ENCODE results near the gene PKN2. TPM values are rescaled to one million over a fixed set of nuclear protein-coding genes. Genes with fewer than 3 reads are reported as not detected.

The PKN2 gene
- total RNA-seq, 1 donor from 2014 or later: 29.7 TPM

GRCh38 chr1:88726697-88727096 lies 42.6 kb downstream of the PKN2 start:
- DNase-seq (ENCODE audit: missing footprints): no peak
- intact Hi-C loops (cut with DNase I): no loop called here
- ATAC-seq: no peak

GRCh38 chr1:88727205-88727604 lies 43.1 kb downstream of the PKN2 start:
- DNase-seq (ENCODE audit: missing footprints) (no peak), ATAC-seq (no peak)
- intact Hi-C loops (cut with DNase I): no loop called here

GRCh38 chr1:88729297-88729696 lies 45.2 kb downstream of the PKN2 start:
- ATAC-seq: no peak
- intact Hi-C loops (cut with DNase I): no loop called here
- no peak for DNase-seq (ENCODE audit: missing footprints)

- intact Hi-C loops (cut with DNase I): no loop called here
- DNase-seq (ENCODE audit: missing footprints): no peak
- peak; percentile 34 for ATAC-seq
These were observed 46.1 kb downstream of the PKN2 start for GRCh38 chr1:88730132-88730675.

GRCh38 chr1:88730995-88731394 lies 46.9 kb downstream of the PKN2 start:
- intact Hi-C loops (cut with DNase I): no loop called here
- DNase-seq (ENCODE audit: missing footprints) (no peak), ATAC-seq (no peak)

GRCh38 chr1:88731475-88732269 lies 47.6 kb downstream of the PKN2 start:
- ATAC-seq (peak; percentile 59), DNase-seq (ENCODE audit: missing footprints) (no peak)
- intact Hi-C loops (cut with DNase I): no loop called here

GRCh38 chr1:88735382-88735781 lies 51.3 kb downstream of the PKN2 start:
- DNase-seq (ENCODE audit: missing footprints) (no peak), ATAC-seq (no peak)
- intact Hi-C loops (cut with DNase I): no loop called here

- ATAC-seq (no peak), DNase-seq (ENCODE audit: missing footprints) (no peak)
- intact Hi-C loops (cut with DNase I): no loop called here
These were observed 51.8 kb downstream of the PKN2 start for GRCh38 chr1:88735909-88736308.

- DNase-seq (ENCODE audit: missing footprints): no peak
- intact Hi-C loops (cut with DNase I): no loop called here
- peak; percentile 13 for ATAC-seq
These were observed 52.7 kb downstream of the PKN2 start for GRCh38 chr1:88736633-88737248.

GRCh38 chr1:88737338-88737927 lies 53.4 kb downstream of the PKN2 start:
- intact Hi-C loops (cut with DNase I): no loop called here
- no peak for DNase-seq (ENCODE audit: missing footprints)
- no peak for ATAC-seq

GRCh38 chr1:88740784-88741183 lies 56.7 kb downstream of the PKN2 start:
- intact Hi-C loops (cut with DNase I): no loop called here
- ATAC-seq (no peak), DNase-seq (ENCODE audit: missing footprints) (no peak)

- ATAC-seq (no peak), DNase-seq (ENCODE audit: missing footprints) (no peak)
- intact Hi-C loops (cut with DNase I): no loop called here
These were observed 57.3 kb downstream of the PKN2 start for GRCh38 chr1:88741413-88741812.

GRCh38 chr1:88742531-88742930 lies 58.5 kb downstream of the PKN2 start:
- ATAC-seq: no peak
- no peak for DNase-seq (ENCODE audit: missing footprints)
- intact Hi-C loops (cut with DNase I): no loop called here

GRCh38 chr1:88744142-88744541 lies 60.1 kb downstream of the PKN2 start:
- ATAC-seq: no peak
- DNase-seq (ENCODE audit: missing footprints): no peak
- intact Hi-C loops (cut with DNase I): no loop called here

GRCh38 chr1:88746916-88747315 lies 62.8 kb downstream of the PKN2 start:
- intact Hi-C loops (cut with DNase I): no loop called here
- ATAC-seq (no peak), DNase-seq (ENCODE audit: missing footprints) (no peak)

GRCh38 chr1:88751714-88752113 lies 67.6 kb downstream of the PKN2 start:
- DNase-seq (ENCODE audit: missing footprints) (no peak), ATAC-seq (no peak)
- intact Hi-C loops (cut with DNase I): no loop called here

- ATAC-seq (no peak), DNase-seq (ENCODE audit: missing footprints) (no peak)
- intact Hi-C loops (cut with DNase I): no loop called here
These were observed 69.4 kb downstream of the PKN2 start for GRCh38 chr1:88753506-88753905.

GRCh38 chr1:88763649-88764406 lies 79.8 kb downstream of the PKN2 start:
- ATAC-seq: no peak
- no peak for DNase-seq (ENCODE audit: missing footprints)
- intact Hi-C loops (cut with DNase I): no loop called here

- ATAC-seq (no peak), DNase-seq (ENCODE audit: missing footprints) (no peak)
- intact Hi-C loops (cut with DNase I): no loop called here
These were observed 84.1 kb downstream of the PKN2 start for GRCh38 chr1:88768187-88768586.
